Thyroid gland (tissue), 4 donors: ENCODE data around the gene PRM3.

Experiments used
- POLR2A ChIP-seq, 2 donors: fragments of 450-650 bp; IDR thresholded peaks; one replicate each; pipeline ENCODE4 v1.6.1; 2017; ENCODE audit warnings: antibody characterized with exemption in 2 of 2, mild to moderate bottlenecking in 2 of 2, moderate library complexity in 1 of 2
- TF ChIP-seq, protein P1 (sequence below), 6 experiments: fragments of 200-600 bp in 3 of 6; fragments of 450-650 bp in 3 of 6; sonication (generic) in 3 of 6; IDR thresholded peaks; one replicate each; pipeline ENCODE4 v1.5.1; 2016 to 2019; ENCODE audit warnings: antibody characterized with exemption in 6 of 6, mild to moderate bottlenecking in 2 of 6, inconsistent platforms in 1 of 6, moderate library complexity in 1 of 6

DNA sequence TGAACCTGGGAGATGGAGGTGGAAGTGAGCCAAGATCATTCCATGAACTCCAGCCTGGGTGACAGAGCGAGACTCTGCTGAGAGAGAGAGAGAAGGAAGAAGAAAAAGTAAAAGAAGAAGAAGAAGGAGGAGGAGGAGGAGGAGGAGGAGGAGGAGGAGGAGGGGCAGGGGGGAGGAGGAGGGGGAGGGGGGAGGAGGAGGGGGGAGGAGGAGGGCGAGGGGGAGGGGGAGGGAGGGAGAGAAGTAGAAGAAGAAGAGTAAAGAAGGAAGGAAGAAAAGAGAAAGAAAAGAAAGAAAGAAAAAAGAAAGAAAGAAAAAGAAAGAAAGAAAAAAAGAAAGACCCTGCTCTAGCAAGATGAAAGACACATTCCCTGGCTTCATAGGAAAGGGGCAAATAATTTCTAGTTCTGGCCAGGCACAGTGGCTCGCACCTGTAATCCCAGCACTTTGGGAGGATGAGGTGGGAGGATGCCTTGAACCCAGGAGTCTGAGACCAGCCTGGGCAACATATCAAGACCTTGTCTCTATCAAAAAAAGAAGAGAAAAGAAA is 41.1 kb downstream of the PRM3 start:
- no peak for TF ChIP-seq POLR2A (IDR thresholded peaks at IDR 0.05)
- TF ChIP-seq, protein P1, sequence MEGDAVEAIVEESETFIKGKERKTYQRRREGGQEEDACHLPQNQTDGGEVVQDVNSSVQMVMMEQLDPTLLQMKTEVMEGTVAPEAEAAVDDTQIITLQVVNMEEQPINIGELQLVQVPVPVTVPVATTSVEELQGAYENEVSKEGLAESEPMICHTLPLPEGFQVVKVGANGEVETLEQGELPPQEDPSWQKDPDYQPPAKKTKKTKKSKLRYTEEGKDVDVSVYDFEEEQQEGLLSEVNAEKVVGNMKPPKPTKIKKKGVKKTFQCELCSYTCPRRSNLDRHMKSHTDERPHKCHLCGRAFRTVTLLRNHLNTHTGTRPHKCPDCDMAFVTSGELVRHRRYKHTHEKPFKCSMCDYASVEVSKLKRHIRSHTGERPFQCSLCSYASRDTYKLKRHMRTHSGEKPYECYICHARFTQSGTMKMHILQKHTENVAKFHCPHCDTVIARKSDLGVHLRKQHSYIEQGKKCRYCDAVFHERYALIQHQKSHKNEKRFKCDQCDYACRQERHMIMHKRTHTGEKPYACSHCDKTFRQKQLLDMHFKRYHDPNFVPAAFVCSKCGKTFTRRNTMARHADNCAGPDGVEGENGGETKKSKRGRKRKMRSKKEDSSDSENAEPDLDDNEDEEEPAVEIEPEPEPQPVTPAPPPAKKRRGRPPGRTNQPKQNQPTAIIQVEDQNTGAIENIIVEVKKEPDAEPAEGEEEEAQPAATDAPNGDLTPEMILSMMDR (IDR thresholded peaks at IDR 0.05), result no peak
